HEK293 (cell line): Measurements from ENCODE around the gene PRR36.

Source experiments
- CTCF ChIA-PET: fragments of 350-600 bp; formaldehyde crosslinking; extraction: SDS; loops from one replicate; lab custom pipeline; 2021; ENCODE audit warnings: antibody characterized with exemption; lab: Yijun Ruan, JAX
- POLR2A ChIA-PET: fragments of 300-600 bp; formaldehyde crosslinking; extraction: SDS; loops from one replicate; lab custom pipeline; 2020; ENCODE audit warnings: antibody characterized with exemption, inconsistent platforms; lab: Yijun Ruan, JAX
- H3K27ac ChIP-seq: fragments of 200-500 bp; sonication (Bioruptor generic); 2 replicates; pipeline ENCODE4 v1.5.1; 2014; ENCODE audit warnings: low read depth, low read length, control low read depth, inconsistent platforms; ENCODE audit errors: extremely low read depth
- H3K36me3 ChIP-seq, 2 experiments: fragments of 200-500 bp in 1 of 2; sonication (Bioruptor generic) in 1 of 2; 1 replicate in 1 of 2; 2 replicates in 1 of 2; pipeline ENCODE4 v1.5.1; 2014 to 2017; ENCODE audit warnings: inconsistent platforms in 2 of 2, low read length in 2 of 2; ENCODE audit not compliant: control insufficient read depth in 2 of 2, insufficient read depth in 1 of 2
- H3K4me1 ChIP-seq: fragments of 200-500 bp; sonication (Bioruptor generic); 2 replicates; pipeline ENCODE4 v1.5.1; 2014; ENCODE audit warnings: mild to moderate bottlenecking, low read length, inconsistent platforms; ENCODE audit not compliant: control insufficient read depth, insufficient read depth
- H3K4me3 ChIP-seq: 2 replicates; pipeline ENCODE4 v1.5.1; 2011; ENCODE audit warnings: low read depth, mild to moderate bottlenecking, control low read depth, low read length, moderate library complexity
- H3K9me3 ChIP-seq: fragments of 200-500 bp; sonication (Bioruptor generic); 2 replicates; pipeline ENCODE4 v1.5.1; 2014; ENCODE audit warnings: low read depth, low read length, inconsistent platforms; ENCODE audit not compliant: control insufficient read depth, insufficient read depth
- GLIS2 ChIP-seq: fragments of 450-650 bp; formaldehyde crosslinking; IDR thresholded peaks from 2 replicates; pipeline ENCODE4 v1.5.1; 2016; ENCODE audit warnings: missing biosample characterization, missing genetic modification characterization
- KLF1 ChIP-seq: fragments of 450-650 bp; formaldehyde crosslinking; IDR thresholded peaks from 2 replicates; pipeline ENCODE4 v1.5.1; 2016; ENCODE audit warnings: missing biosample characterization, missing genetic modification characterization
- KLF9 ChIP-seq: fragments of 450-650 bp; formaldehyde crosslinking; IDR thresholded peaks from 2 replicates; pipeline ENCODE4 v1.5.1; 2016; ENCODE audit warnings: missing biosample characterization, missing genetic modification characterization, low read depth
- SCRT1 ChIP-seq: fragments of 450-650 bp; formaldehyde crosslinking; IDR thresholded peaks from 2 replicates; pipeline ENCODE4 v1.5.1; 2016; ENCODE audit warnings: missing biosample characterization, missing genetic modification characterization, borderline replicate concordance
- SCRT2 ChIP-seq: fragments of 450-650 bp; formaldehyde crosslinking; IDR thresholded peaks from 2 replicates; pipeline ENCODE4 v1.5.1; 2016; ENCODE audit warnings: missing biosample characterization, missing genetic modification characterization
- SP2 ChIP-seq: fragments of 450-650 bp; formaldehyde crosslinking; IDR thresholded peaks from 2 replicates; pipeline ENCODE4 v1.5.1; 2016; ENCODE audit warnings: missing biosample characterization, missing genetic modification characterization
- SP7 ChIP-seq: fragments of 450-650 bp; formaldehyde crosslinking; IDR thresholded peaks from 2 replicates; pipeline ENCODE4 v1.5.1; 2016; ENCODE audit warnings: missing biosample characterization, missing genetic modification characterization
- ZFHX2 ChIP-seq: fragments of 450-650 bp; formaldehyde crosslinking; conservative IDR thresholded peaks from 2 replicates; pipeline ENCODE4 v1.5.1; 2016; ENCODE audit warnings: missing biosample characterization, missing genetic modification characterization
- ZFP37 ChIP-seq: fragments of 450-650 bp; formaldehyde crosslinking; IDR thresholded peaks from 2 replicates; pipeline ENCODE4 v1.5.1; 2016; ENCODE audit warnings: missing biosample characterization, missing genetic modification characterization
- ZNF23 ChIP-seq: fragments of 450-650 bp; formaldehyde crosslinking; IDR thresholded peaks from 2 replicates; pipeline ENCODE4 v1.5.1; 2016; ENCODE audit warnings: missing biosample characterization, missing genetic modification characterization, borderline replicate concordance
- ZNF274 ChIP-seq, 2 experiments: fragments of 200-500 bp in 1 of 2; fragments of 450-650 bp in 1 of 2; sonication (Bioruptor generic) in 1 of 2; formaldehyde crosslinking in 1 of 2; IDR thresholded peaks; 2 replicates each; pipeline versions ENCODE4 v1.5.1 to v1.6.1; 2014 to 2016; ENCODE audit warnings: borderline replicate concordance in 1 of 2, inconsistent platforms in 1 of 2, low read length in 1 of 2, missing biosample characterization in 1 of 2, missing genetic modification characterization in 1 of 2
- ZNF785 ChIP-seq: fragments of 450-650 bp; formaldehyde crosslinking; IDR thresholded peaks from 2 replicates; pipeline ENCODE4 v1.5.1; 2016; ENCODE audit warnings: missing biosample characterization, missing genetic modification characterization
- ZSCAN30 ChIP-seq: fragments of 450-650 bp; IDR thresholded peaks from 2 replicates; pipeline ENCODE4 v1.5.1; 2018; ENCODE audit warnings: missing biosample characterization, mild to moderate bottlenecking, missing genetic modification characterization, moderate library complexity
- TF ChIP-seq, protein P1 (sequence below): fragments of 450-650 bp; formaldehyde crosslinking; IDR thresholded peaks from 2 replicates; pipeline ENCODE4 v1.5.1; 2016; ENCODE audit warnings: missing biosample characterization, missing genetic modification characterization
- TF ChIP-seq, protein P2 (sequence below): fragments of 450-650 bp; formaldehyde crosslinking; IDR thresholded peaks from 2 replicates; pipeline ENCODE4 v1.5.1; 2016; ENCODE audit warnings: missing biosample characterization, missing genetic modification characterization
- TF ChIP-seq, protein P3 (sequence below): sonication (generic); formaldehyde crosslinking; IDR thresholded peaks from 2 replicates; pipeline ENCODE4 v1.8.1; 2022; ENCODE audit warnings: mild to moderate bottlenecking, moderate library complexity, missing genetic modification reagents
- TF ChIP-seq, protein P4 (sequence below): fragments of 450-650 bp; formaldehyde crosslinking; IDR thresholded peaks from 2 replicates; pipeline ENCODE4 v1.5.1; 2016; ENCODE audit warnings: missing biosample characterization, missing genetic modification characterization
- TF ChIP-seq, protein P5 (sequence below): fragments of 450-650 bp; formaldehyde crosslinking; IDR thresholded peaks from 2 replicates; pipeline ENCODE4 v1.5.1; 2016; ENCODE audit warnings: missing biosample characterization, missing genetic modification characterization
- TF ChIP-seq, protein P6 (sequence below): fragments of 450-650 bp; formaldehyde crosslinking; IDR thresholded peaks from 2 replicates; pipeline ENCODE4 v1.5.1; 2016; ENCODE audit warnings: missing biosample characterization, missing genetic modification characterization

The PRR36 gene

DNA sequence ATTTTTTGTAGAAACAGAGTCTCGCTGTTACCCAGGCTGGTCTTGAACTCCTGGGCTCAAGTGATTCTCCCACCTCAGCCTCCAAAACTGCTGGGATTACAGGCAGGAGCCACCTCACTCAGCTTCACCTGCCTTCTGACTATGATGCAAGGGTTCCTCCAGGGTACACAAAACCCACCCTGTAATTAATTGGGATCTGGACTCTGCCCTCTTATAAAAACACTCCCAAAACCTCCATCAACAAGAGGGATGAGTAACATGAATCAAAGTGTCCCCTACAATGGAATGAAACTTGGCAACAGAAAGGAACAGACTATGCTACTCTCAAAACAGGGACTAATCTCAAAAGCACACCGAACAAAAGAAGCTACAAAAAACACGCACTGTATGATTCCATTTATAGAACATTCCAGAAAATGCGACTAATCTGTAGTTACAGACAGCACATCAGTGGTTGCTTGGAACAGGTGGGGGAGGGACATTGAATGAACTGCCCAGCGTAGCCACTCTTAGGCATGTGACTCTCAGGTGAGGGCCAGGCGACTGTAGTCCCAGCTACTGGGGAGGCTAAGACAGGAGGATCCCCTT is 3.2 kb upstream of the PRR36 start:
- TF ChIP-seq, protein P1, sequence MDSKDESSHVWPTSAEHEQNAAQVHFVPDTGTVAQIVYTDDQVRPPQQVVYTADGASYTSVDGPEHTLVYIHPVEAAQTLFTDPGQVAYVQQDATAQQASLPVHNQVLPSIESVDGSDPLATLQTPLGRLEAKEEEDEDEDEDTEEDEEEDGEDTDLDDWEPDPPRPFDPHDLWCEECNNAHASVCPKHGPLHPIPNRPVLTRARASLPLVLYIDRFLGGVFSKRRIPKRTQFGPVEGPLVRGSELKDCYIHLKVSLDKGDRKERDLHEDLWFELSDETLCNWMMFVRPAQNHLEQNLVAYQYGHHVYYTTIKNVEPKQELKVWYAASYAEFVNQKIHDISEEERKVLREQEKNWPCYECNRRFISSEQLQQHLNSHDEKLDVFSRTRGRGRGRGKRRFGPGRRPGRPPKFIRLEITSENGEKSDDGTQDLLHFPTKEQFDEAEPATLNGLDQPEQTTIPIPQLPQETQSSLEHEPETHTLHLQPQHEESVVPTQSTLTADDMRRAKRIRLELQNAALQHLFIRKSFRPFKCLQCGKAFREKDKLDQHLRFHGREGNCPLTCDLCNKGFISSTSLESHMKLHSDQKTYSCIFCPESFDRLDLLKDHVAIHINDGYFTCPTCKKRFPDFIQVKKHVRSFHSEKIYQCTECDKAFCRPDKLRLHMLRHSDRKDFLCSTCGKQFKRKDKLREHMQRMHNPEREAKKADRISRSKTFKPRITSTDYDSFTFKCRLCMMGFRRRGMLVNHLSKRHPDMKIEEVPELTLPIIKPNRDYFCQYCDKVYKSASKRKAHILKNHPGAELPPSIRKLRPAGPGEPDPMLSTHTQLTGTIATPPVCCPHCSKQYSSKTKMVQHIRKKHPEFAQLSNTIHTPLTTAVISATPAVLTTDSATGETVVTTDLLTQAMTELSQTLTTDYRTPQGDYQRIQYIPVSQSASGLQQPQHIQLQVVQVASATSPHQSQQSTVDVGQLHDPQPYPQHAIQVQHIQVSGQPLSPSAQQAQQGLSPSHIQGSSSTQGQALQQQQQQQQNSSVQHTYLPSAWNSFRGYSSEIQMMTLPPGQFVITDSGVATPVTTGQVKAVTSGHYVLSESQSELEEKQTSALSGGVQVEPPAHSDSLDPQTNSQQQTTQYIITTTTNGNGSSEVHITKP (tag by site-specific recombination): 0 out of 2 replicates have a peak, but pooled peaks have one; percentile 22
- TF ChIP-seq KLF1 (tag by site-specific recombination): peak; percentile 56
- TF ChIP-seq, protein P2, sequence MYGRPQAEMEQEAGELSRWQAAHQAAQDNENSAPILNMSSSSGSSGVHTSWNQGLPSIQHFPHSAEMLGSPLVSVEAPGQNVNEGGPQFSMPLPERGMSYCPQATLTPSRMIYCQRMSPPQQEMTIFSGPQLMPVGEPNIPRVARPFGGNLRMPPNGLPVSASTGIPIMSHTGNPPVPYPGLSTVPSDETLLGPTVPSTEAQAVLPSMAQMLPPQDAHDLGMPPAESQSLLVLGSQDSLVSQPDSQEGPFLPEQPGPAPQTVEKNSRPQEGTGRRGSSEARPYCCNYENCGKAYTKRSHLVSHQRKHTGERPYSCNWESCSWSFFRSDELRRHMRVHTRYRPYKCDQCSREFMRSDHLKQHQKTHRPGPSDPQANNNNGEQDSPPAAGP: peak; percentile 75
- no peak for TF ChIP-seq ZNF23 (tag by site-specific recombination)
- peak; percentile 84 for TF ChIP-seq SP7 (tag by site-specific recombination)
- POLR2A ChIA-PET: interaction anchor here (0.5 kb wide), 1 partner anchor 434 kb away, joined by 8 read pairs; no protein-coding TSS in a partner anchor
- CTCF ChIA-PET: interaction anchor here (0.6 to 1.1 kb wide), 4 partner anchors 8 to 481 kb away, joined by 3 to 13 read pairs (median 4); no protein-coding TSS in a partner anchor
- Histone ChIP-seq H3K4me3 (no peak overlapping the region), H3K9me3 (no peaks in the 10 kb centered on the region), H3K4me1 (no peaks in the 10 kb centered on the region; the same call in 1 of the 2 replicates), H3K36me3 (no peaks in the 10 kb centered on the region), H3K27ac (no peak overlapping the region)

DNA sequence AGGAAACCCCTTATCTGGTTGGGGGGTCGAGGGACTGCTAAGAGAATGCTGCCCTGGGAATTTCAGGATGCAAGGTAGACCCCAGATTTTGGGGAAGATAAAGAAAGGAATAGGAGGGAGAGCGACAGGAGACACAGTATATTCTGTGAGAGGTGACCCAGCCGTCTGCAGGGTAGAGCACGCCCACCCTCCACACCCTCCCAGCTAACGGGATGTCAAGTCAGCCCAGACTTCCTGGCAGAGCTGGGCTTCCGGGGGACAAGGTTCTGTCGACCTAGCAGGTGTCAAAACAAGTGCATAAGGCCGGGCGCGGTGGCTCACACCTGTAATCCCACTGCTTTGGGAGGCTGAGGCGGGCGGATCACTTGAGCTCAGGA is 695 bp upstream of the PRR36 start:
- Histone ChIP-seq H3K36me3 (no peaks in the 10 kb centered on the region), H3K4me1 (peaks cover 6% of the 10 kb centered on the region), H3K4me3 (peak overlapping the region; percentile 65), H3K9me3 (no peaks in the 10 kb centered on the region), H3K27ac (no peak overlapping the region)
- ChIA-PET POLR2A (interaction anchor here (0.6 to 1.2 kb wide), 4 partner anchors 14 to 712 kb away, joined by 3 to 4 read pairs (median 4); partner anchors contain the start of genes LRRC8E, MAP2K7 and TIMM44), CTCF (interaction anchor here (0.7 to 1.0 kb wide), 3 partner anchors 25 to 77 kb away, joined by 3 read pairs; no protein-coding TSS in a partner anchor)
- TF ChIP-seq, protein P3, sequence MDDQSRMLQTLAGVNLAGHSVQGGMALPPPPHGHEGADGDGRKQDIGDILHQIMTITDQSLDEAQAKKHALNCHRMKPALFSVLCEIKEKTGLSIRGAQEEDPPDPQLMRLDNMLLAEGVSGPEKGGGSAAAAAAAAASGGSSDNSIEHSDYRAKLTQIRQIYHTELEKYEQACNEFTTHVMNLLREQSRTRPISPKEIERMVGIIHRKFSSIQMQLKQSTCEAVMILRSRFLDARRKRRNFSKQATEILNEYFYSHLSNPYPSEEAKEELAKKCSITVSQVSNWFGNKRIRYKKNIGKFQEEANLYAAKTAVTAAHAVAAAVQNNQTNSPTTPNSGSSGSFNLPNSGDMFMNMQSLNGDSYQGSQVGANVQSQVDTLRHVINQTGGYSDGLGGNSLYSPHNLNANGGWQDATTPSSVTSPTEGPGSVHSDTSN (CRISPR knock-in tag): no peak
- TF ChIP-seq ZNF274 (IDR thresholded peaks at IDR 0.05; ENCODE audit: low read length) (no peak), ZNF274 (tag by site-specific recombination; IDR thresholded peaks at IDR 0.05; ENCODE audit: borderline replicate concordance) (no peak), ZNF785 (no peak), SP2 (tag by site-specific recombination) (no peak), SCRT2 (tag by site-specific recombination) (peak; percentile 54; the same call in 1 of the 2 replicates), KLF9 (tag by site-specific recombination) (0 out of 2 replicates have a peak, but pooled peaks have one; percentile 6), ZFHX2 (tag by site-specific recombination) (no peak), ZFP37 (tag by site-specific recombination) (no peak), ZSCAN30 (no peak), SCRT1 (peak; percentile 35; the same call in 1 of the 2 replicates), KLF1 (tag by site-specific recombination) (peak; percentile 14; the same call in 1 of the 2 replicates), GLIS2 (tag by site-specific recombination) (peak; percentile 6)
- TF ChIP-seq, protein P4, sequence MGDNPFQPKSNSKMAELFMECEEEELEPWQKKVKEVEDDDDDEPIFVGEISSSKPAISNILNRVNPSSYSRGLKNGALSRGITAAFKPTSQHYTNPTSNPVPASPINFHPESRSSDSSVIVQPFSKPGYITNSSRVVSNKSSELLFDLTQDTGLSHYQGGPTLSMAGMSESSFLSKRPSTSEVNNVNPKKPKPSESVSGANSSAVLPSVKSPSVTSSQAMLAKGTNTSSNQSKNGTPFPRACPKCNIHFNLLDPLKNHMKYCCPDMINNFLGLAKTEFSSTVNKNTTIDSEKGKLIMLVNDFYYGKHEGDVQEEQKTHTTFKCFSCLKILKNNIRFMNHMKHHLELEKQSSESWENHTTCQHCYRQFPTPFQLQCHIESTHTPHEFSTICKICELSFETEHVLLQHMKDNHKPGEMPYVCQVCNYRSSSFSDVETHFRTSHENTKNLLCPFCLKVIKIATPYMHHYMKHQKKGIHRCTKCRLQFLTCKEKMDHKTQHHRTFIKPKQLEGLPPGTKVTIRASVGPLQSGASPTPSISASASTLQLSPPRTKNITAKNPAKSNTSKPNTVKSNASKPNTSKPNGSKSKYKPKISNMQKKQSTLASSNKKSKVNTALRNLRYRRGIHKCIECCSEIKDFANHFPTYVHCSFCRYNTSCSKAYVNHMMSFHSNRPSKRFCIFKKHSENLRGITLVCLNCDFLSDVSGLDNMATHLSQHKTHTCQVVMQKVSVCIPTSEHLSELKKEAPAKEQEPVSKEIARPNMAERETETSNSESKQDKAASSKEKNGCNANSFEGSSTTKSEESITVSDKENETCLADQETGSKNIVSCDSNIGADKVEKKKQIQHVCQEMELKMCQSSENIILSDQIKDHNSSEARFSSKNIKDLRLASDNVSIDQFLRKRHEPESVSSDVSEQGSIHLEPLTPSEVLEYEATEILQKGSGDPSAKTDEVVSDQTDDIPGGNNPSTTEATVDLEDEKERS (tag by site-specific recombination): no peak
- TF ChIP-seq, protein P5, sequence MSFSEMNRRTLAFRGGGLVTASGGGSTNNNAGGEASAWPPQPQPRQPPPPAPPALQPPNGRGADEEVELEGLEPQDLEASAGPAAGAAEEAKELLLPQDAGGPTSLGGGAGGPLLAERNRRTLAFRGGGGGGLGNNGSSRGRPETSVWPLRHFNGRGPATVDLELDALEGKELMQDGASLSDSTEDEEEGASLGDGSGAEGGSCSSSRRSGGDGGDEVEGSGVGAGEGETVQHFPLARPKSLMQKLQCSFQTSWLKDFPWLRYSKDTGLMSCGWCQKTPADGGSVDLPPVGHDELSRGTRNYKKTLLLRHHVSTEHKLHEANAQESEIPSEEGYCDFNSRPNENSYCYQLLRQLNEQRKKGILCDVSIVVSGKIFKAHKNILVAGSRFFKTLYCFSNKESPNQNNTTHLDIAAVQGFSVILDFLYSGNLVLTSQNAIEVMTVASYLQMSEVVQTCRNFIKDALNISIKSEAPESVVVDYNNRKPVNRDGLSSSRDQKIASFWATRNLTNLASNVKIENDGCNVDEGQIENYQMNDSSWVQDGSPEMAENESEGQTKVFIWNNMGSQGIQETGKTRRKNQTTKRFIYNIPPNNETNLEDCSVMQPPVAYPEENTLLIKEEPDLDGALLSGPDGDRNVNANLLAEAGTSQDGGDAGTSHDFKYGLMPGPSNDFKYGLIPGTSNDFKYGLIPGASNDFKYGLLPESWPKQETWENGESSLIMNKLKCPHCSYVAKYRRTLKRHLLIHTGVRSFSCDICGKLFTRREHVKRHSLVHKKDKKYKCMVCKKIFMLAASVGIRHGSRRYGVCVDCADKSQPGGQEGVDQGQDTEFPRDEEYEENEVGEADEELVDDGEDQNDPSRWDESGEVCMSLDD (tag by site-specific recombination): no peak
- TF ChIP-seq, protein P6, sequence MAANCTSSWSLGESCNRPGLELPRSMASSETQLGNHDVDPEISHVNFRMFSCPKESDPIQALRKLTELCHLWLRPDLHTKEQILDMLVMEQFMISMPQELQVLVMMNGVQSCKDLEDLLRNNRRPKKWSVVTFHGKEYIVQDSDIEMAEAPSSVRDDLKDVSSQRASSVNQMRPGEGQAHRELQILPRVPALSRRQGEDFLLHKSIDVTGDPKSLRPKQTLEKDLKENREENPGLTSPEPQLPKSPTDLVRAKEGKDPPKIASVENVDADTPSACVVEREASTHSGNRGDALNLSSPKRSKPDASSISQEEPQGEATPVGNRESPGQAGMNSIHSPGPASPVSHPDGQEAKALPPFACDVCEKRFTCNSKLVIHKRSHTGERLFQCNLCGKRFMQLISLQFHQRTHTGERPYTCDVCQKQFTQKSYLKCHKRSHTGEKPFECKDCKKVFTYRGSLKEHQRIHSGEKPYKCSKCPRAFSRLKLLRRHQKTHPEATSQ (tag by site-specific recombination): no peak
